HCT116 (cell line): ENCODE data around the gene MST1. TPM values are rescaled to one million over a fixed set of nuclear protein-coding genes. Genes with fewer than 3 reads are reported as not detected.

Source experiments
- ATAC-seq: fragments of 200-7000 bp; cut with Tn5 transposase; 2 replicates; pipeline ENCODE4 v1.9.1; 2020; ENCODE audit warnings: mild to moderate bottlenecking, moderate library complexity
- BruUV-seq: library from RNA; stranded (reverse); fragments of 400-500 nt; replicated peaks from 2 replicates; lab custom pipeline; 2021; lab: Mats Ljungman, UMichigan
- CTCF ChIA-PET: fragments of 300-600 bp; sonication (Branson Sonifier 250); formaldehyde crosslinking; loops from one replicate; lab custom pipeline; 2021; ENCODE audit warnings: antibody characterized with exemption; lab: Charles Lee
- POLR2A ChIA-PET: fragments of 300-600, 350-600 bp; sonication (Branson Sonifier 250); formaldehyde crosslinking; loops from one replicate; lab custom pipeline; 2021; ENCODE audit warnings: antibody characterized with exemption; lab: Charles Lee
- RAD21 ChIA-PET, 2 experiments: fragments of 300-600 bp; sonication (Branson Sonifier 250); formaldehyde crosslinking; loops; one replicate each; lab custom pipeline; 2023; ENCODE audit warnings: low total read pairs in 2 of 2; ENCODE audit not compliant: uncharacterized antibody in 2 of 2, unreplicated experiment in 2 of 2, low non-redundant PET in 1 of 2; lab: Charles Lee
- DNase-seq: peaks from one replicate; pipeline ENCODE4 v3.0.0-alpha.2; 2010; ENCODE audit warnings: low read depth, low spot score
- H2AFZ ChIP-seq: fragments of 200-600 bp; shearing (Covaris generic), sonication (generic); 2 replicates; pipeline ENCODE4 v1.6.1; 2017; ENCODE audit warnings: low read depth, mixed run types, mixed read lengths, antibody characterized with exemption, low read length; ENCODE audit not compliant: poor library complexity, severe bottlenecking
- H3K27ac ChIP-seq: 2 replicates; pipeline ENCODE4 v1.5.1; 2012; ENCODE audit warnings: low read depth, low read length
- H3K27me3 ChIP-seq: fragments of 200-600 bp; sonication (generic); 2 replicates; pipeline ENCODE4 v1.6.1; 2016; ENCODE audit warnings: mixed run types, low read length, mixed read lengths; ENCODE audit not compliant: insufficient read depth
- H3K36me3 ChIP-seq, 2 experiments: fragments of 200-500 bp in 1 of 2; fragments of 200-600 bp in 1 of 2; sonication (Bioruptor generic) in 1 of 2; sonication (generic) in 1 of 2; 2 replicates each; pipeline versions ENCODE4 v1.5.1 to v1.6.1; 2014 to 2016; ENCODE audit warnings: low read length in 2 of 2, inconsistent platforms in 1 of 2, mixed read lengths in 1 of 2, mixed run types in 1 of 2; ENCODE audit not compliant: insufficient read depth in 2 of 2, control insufficient read depth in 1 of 2
- H3K4me1 ChIP-seq, 2 experiments: fragments of 200-600 bp in 1 of 2; sonication (generic) in 1 of 2; 2 replicates each; pipeline versions ENCODE4 v1.5.1 to v1.6.1; 2012 to 2017; ENCODE audit warnings: low read length in 2 of 2, inconsistent platforms in 1 of 2, mild to moderate bottlenecking in 1 of 2, mixed read lengths in 1 of 2, mixed run types in 1 of 2, moderate library complexity in 1 of 2; ENCODE audit not compliant: insufficient read depth in 2 of 2, control insufficient read depth in 1 of 2
- H3K4me2 ChIP-seq: fragments of 200-600 bp; sonication (generic); 2 replicates; pipeline ENCODE4 v1.6.1; 2017; ENCODE audit warnings: mixed run types, low read length, mixed read lengths
- H3K4me3 ChIP-seq, 2 experiments: fragments of 200-600 bp in 1 of 2; sonication (generic) in 1 of 2; replicated peaks in 1 of 2; 2 replicates each; pipeline ENCODE4 v1.5.1; 2011 to 2016; ENCODE audit warnings: low read length in 2 of 2, control low read depth in 1 of 2, low read depth in 1 of 2, mild to moderate bottlenecking in 1 of 2, mixed read lengths in 1 of 2, mixed run types in 1 of 2
- H3K79me2 ChIP-seq: fragments of 200-600 bp; sonication (generic); 2 replicates; pipeline ENCODE4 v1.6.1; 2017; ENCODE audit warnings: mild to moderate bottlenecking, mixed run types, low read length, moderate library complexity, mixed read lengths; ENCODE audit not compliant: insufficient read depth
- H3K9ac ChIP-seq: fragments of 200-600 bp; sonication (generic); 2 replicates; pipeline ENCODE4 v1.6.1; 2016; ENCODE audit warnings: low read length, mixed read lengths
- H3K9me2 ChIP-seq: fragments of 200-600 bp; sonication (generic), shearing (Covaris generic); 2 replicates; pipeline ENCODE4 v1.6.1; 2017; ENCODE audit warnings: mixed run types, mild to moderate bottlenecking, moderate library complexity; ENCODE audit not compliant: insufficient read depth
- H3K9me3 ChIP-seq, 2 experiments: fragments of 200-500 bp in 1 of 2; fragments of 200-600 bp in 1 of 2; sonication (Bioruptor generic) in 1 of 2; sonication (generic) in 1 of 2; 2 replicates each; pipeline ENCODE4 v1.6.1; 2014 to 2017; ENCODE audit warnings: low read length in 2 of 2, mixed read lengths in 2 of 2, inconsistent platforms in 1 of 2, low read depth in 1 of 2, mild to moderate bottlenecking in 1 of 2, mixed run types in 1 of 2, moderate library complexity in 1 of 2; ENCODE audit not compliant: control insufficient read depth in 1 of 2, insufficient read depth in 1 of 2
- H4K20me1 ChIP-seq: fragments of 200-600 bp; sonication (generic), shearing (Covaris generic); 2 replicates; pipeline ENCODE4 v1.6.1; 2017; ENCODE audit warnings: mixed run types, mild to moderate bottlenecking, moderate library complexity; ENCODE audit not compliant: insufficient read depth
- ATF3 ChIP-seq: IDR thresholded peaks from 2 replicates; pipeline ENCODE4 v1.6.1; 2012
- CBX3 ChIP-seq: IDR thresholded peaks from 2 replicates; pipeline ENCODE4 v1.6.1; 2012; ENCODE audit warnings: low read depth
- CEBPB ChIP-seq: IDR thresholded peaks from 2 replicates; pipeline ENCODE4 v1.6.1; 2012; ENCODE audit warnings: low read depth
- EGR1 ChIP-seq: IDR thresholded peaks from 2 replicates; pipeline ENCODE4 v1.6.1; 2012; ENCODE audit warnings: low read depth
- ELF1 ChIP-seq: IDR thresholded peaks from 2 replicates; pipeline ENCODE4 v1.6.1; 2012; ENCODE audit warnings: low read depth, borderline replicate concordance
- EZH2 ChIP-seq: fragments of 200-600 bp; sonication (generic); IDR thresholded peaks from 2 replicates; pipeline ENCODE4 v1.6.1; 2017; ENCODE audit warnings: antibody characterized with exemption, mixed run types
- EZH2phosphoT487 ChIP-seq: fragments of 200-600 bp; IDR thresholded peaks from 2 replicates; pipeline ENCODE4 v1.6.1; 2018; ENCODE audit warnings: antibody characterized with exemption, borderline replicate concordance
- FOSL1 ChIP-seq: IDR thresholded peaks from 2 replicates; pipeline ENCODE4 v1.6.1; 2012; ENCODE audit warnings: low read depth
- JUND ChIP-seq: IDR thresholded peaks from 2 replicates; pipeline ENCODE4 v1.6.1; 2012
- POLR2A ChIP-seq: IDR thresholded peaks from 2 replicates; pipeline ENCODE4 v1.7.0; 2011; ENCODE audit warnings: borderline replicate concordance; ENCODE audit not compliant: insufficient read depth, insufficient read length; ENCODE audit errors: extremely low read depth
- SIN3A ChIP-seq: IDR thresholded peaks from 2 replicates; pipeline ENCODE4 v1.6.1; 2012; ENCODE audit warnings: low read depth
- SP1 ChIP-seq: IDR thresholded peaks from 2 replicates; pipeline ENCODE4 v1.6.1; 2012; ENCODE audit warnings: low read depth
- SRF ChIP-seq: IDR thresholded peaks from 2 replicates; pipeline ENCODE4 v1.6.1; 2012; ENCODE audit warnings: low read depth
- TCF7L2 ChIP-seq: IDR thresholded peaks from 2 replicates; pipeline ENCODE4 v1.7.0; 2011; ENCODE audit warnings: borderline replicate concordance, inconsistent platforms; ENCODE audit not compliant: insufficient read depth, insufficient read length; ENCODE audit errors: extremely low read depth
- YY1 ChIP-seq: IDR thresholded peaks from 2 replicates; pipeline ENCODE4 v1.6.1; 2011; ENCODE audit warnings: low read length, low read depth, moderate library complexity, mild to moderate bottlenecking; ENCODE audit not compliant: insufficient replicate concordance; ENCODE audit errors: extremely low read depth
- ZFX ChIP-seq: fragments of 450-650 bp; IDR thresholded peaks from 2 replicates; pipeline ENCODE4 v1.6.1; 2017
- ZNF274 ChIP-seq: fragments of 200-500 bp; sonication (Bioruptor generic); IDR thresholded peaks from 2 replicates; pipeline ENCODE4 v1.6.1; 2014; ENCODE audit warnings: mild to moderate bottlenecking, low read depth, low read length, inconsistent platforms
- intact Hi-C: fragments of 100-400 bp; cut with micrococcal nuclease; formaldehyde crosslinking; loops from 2 replicates; pipeline ENCODE4 v1.10.0; 2022
- total RNA-seq: library from RNA; stranded (reverse); gene quantifications from one replicate; pipeline ENCODE4 v1.2.1, GENCODE V29; 2021; ENCODE audit not compliant: unreplicated experiment
- TF ChIP-seq, protein P1 (sequence below): IDR thresholded peaks from 2 replicates; pipeline ENCODE4 v1.6.1; 2011; ENCODE audit warnings: mild to moderate bottlenecking, low read length, moderate library complexity; ENCODE audit not compliant: insufficient replicate concordance; ENCODE audit errors: extremely low read depth
- TF ChIP-seq, protein P2 (sequence below): IDR thresholded peaks from 2 replicates; pipeline ENCODE4 v1.6.1; 2012; ENCODE audit warnings: low read depth
- TF ChIP-seq, protein P3 (sequence below): IDR thresholded peaks from 2 replicates; pipeline ENCODE4 v1.6.1; 2012

Gene MST1
- total RNA-seq, 1 experiment from 2014 or later = 15.4 TPM

- no TSS peak for BruUV-seq
- Histone ChIP-seq H3K9ac (no peak overlapping the region), H4K20me1 (no peaks in the 10 kb centered on the region), H3K4me1 (no peaks in the 10 kb centered on the region), H3K9me3 (no peaks in the 10 kb centered on the region), H3K4me3 (no peak overlapping the region), H3K4me2 (no peak overlapping the region), H3K36me3 (no peaks in the 10 kb centered on the region), H3K9me2 (no peaks in the 10 kb centered on the region), H3K27me3 (no peaks in the 10 kb centered on the region), H3K79me2 (no peaks in the 10 kb centered on the region), H2AFZ (no peak overlapping the region)
- ChIA-PET POLR2A (no interaction called here), RAD21 (no interaction called here), CTCF (no interaction called here)
- DNase-seq (no peak), ATAC-seq (no peak)
- intact Hi-C loops = no loop called here
- TF ChIP-seq, protein P1, sequence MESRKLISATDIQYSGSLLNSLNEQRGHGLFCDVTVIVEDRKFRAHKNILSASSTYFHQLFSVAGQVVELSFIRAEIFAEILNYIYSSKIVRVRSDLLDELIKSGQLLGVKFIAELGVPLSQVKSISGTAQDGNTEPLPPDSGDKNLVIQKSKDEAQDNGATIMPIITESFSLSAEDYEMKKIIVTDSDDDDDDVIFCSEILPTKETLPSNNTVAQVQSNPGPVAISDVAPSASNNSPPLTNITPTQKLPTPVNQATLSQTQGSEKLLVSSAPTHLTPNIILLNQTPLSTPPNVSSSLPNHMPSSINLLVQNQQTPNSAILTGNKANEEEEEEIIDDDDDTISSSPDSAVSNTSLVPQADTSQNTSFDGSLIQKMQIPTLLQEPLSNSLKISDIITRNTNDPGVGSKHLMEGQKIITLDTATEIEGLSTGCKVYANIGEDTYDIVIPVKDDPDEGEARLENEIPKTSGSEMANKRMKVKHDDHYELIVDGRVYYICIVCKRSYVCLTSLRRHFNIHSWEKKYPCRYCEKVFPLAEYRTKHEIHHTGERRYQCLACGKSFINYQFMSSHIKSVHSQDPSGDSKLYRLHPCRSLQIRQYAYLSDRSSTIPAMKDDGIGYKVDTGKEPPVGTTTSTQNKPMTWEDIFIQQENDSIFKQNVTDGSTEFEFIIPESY = no peak
- TF ChIP-seq ATF3 = no peak
- no peak for TF ChIP-seq TCF7L2
- TF ChIP-seq CEBPB = no peak
- TF ChIP-seq POLR2A = no peak
- TF ChIP-seq CBX3 = no peak
- no peak for TF ChIP-seq EGR1
- no peak for TF ChIP-seq ZFX
- TF ChIP-seq ZNF274 = no peak
- TF ChIP-seq YY1 = no peak
- TF ChIP-seq EZH2phosphoT487 = no peak
- TF ChIP-seq SRF = no peak
- no peak for TF ChIP-seq SP1
- TF ChIP-seq, protein P2, sequence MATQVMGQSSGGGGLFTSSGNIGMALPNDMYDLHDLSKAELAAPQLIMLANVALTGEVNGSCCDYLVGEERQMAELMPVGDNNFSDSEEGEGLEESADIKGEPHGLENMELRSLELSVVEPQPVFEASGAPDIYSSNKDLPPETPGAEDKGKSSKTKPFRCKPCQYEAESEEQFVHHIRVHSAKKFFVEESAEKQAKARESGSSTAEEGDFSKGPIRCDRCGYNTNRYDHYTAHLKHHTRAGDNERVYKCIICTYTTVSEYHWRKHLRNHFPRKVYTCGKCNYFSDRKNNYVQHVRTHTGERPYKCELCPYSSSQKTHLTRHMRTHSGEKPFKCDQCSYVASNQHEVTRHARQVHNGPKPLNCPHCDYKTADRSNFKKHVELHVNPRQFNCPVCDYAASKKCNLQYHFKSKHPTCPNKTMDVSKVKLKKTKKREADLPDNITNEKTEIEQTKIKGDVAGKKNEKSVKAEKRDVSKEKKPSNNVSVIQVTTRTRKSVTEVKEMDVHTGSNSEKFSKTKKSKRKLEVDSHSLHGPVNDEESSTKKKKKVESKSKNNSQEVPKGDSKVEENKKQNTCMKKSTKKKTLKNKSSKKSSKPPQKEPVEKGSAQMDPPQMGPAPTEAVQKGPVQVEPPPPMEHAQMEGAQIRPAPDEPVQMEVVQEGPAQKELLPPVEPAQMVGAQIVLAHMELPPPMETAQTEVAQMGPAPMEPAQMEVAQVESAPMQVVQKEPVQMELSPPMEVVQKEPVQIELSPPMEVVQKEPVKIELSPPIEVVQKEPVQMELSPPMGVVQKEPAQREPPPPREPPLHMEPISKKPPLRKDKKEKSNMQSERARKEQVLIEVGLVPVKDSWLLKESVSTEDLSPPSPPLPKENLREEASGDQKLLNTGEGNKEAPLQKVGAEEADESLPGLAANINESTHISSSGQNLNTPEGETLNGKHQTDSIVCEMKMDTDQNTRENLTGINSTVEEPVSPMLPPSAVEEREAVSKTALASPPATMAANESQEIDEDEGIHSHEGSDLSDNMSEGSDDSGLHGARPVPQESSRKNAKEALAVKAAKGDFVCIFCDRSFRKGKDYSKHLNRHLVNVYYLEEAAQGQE = no peak
- TF ChIP-seq ELF1 = no peak
- TF ChIP-seq EZH2 = no peak
- no peak for TF ChIP-seq JUND
- TF ChIP-seq, protein P3, sequence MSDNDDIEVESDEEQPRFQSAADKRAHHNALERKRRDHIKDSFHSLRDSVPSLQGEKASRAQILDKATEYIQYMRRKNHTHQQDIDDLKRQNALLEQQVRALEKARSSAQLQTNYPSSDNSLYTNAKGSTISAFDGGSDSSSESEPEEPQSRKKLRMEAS = no peak
- no peak for TF ChIP-seq FOSL1
- TF ChIP-seq SIN3A = no peak
- TF ChIP-seq, all 23 proteins: peak for 0
- no peak overlapping the region for H3K27ac ChIP-seq
Measured at GRCh38 chr3:49655731-49656285, 33.5 kb downstream of the MST1 start.
